Loucy (cell line): ENCODE data around the gene CAPN10.

ENCODE experiments used
- H2AFZ ChIP-seq: fragments of 200-600 bp; sonication (generic); 2 replicates; pipeline ENCODE4 v1.6.0; 2016; ENCODE audit warnings: antibody characterized with exemption, mild to moderate bottlenecking, low read length, moderate library complexity
- H3F3A ChIP-seq: fragments of 200-600 bp; 2 replicates; pipeline ENCODE4 v1.6.0; 2016; ENCODE audit warnings: antibody characterized with exemption, low read depth, mild to moderate bottlenecking
- H3K27me3 ChIP-seq: fragments of 200-600 bp; sonication (generic); 2 replicates; pipeline ENCODE4 v1.6.1; 2014; ENCODE audit warnings: low read length, mild to moderate bottlenecking; ENCODE audit not compliant: insufficient read depth, poor library complexity, severe bottlenecking
- H3K36me3 ChIP-seq: fragments of 200-600 bp; sonication (generic); 2 replicates; pipeline ENCODE4 v1.6.1; 2016; ENCODE audit warnings: low read length; ENCODE audit not compliant: insufficient read depth
- H3K4me1 ChIP-seq: fragments of 200-600 bp; sonication (generic); 2 replicates; pipeline ENCODE4 v1.5.1; 2014; ENCODE audit warnings: low read length, mild to moderate bottlenecking; ENCODE audit not compliant: insufficient read depth, poor library complexity, severe bottlenecking
- H3K4me2 ChIP-seq: fragments of 200-600 bp; sonication (generic); 2 replicates; pipeline ENCODE4 v1.6.0; 2014; ENCODE audit warnings: antibody characterized with exemption, low read length, low read depth, mild to moderate bottlenecking; ENCODE audit not compliant: poor library complexity, severe bottlenecking
- H3K4me3 ChIP-seq: fragments of 200-600 bp; sonication (generic); 2 replicates; pipeline ENCODE4 v1.5.1; 2014; ENCODE audit warnings: low read length, mild to moderate bottlenecking, mixed read lengths; ENCODE audit not compliant: poor library complexity, severe bottlenecking
- H3K79me2 ChIP-seq: fragments of 200-600 bp; sonication (generic); 2 replicates; pipeline ENCODE4 v1.6.1; 2014; ENCODE audit warnings: low read length; ENCODE audit not compliant: insufficient read depth
- H3K9ac ChIP-seq: fragments of 200-600 bp; sonication (generic); 2 replicates; pipeline ENCODE4 v1.6.0; 2014; ENCODE audit warnings: mild to moderate bottlenecking, low read depth, low read length, moderate library complexity; ENCODE audit not compliant: poor library complexity, severe bottlenecking
- H3K9me2 ChIP-seq: fragments of 200-600 bp; sonication (generic); replicated peaks from 2 replicates; pipeline ENCODE4 v1.6.1; 2016; ENCODE audit warnings: low read depth, low read length, mixed read lengths
- H3K9me3 ChIP-seq: fragments of 200-600 bp; sonication (generic); 2 replicates; pipeline ENCODE4 v1.6.1; 2014; ENCODE audit warnings: mild to moderate bottlenecking, antibody characterized with exemption, low read length, low read depth; ENCODE audit not compliant: insufficient read depth
- H4K20me1 ChIP-seq: fragments of 200-600 bp; sonication (generic); 2 replicates; pipeline ENCODE4 v1.6.0; 2014; ENCODE audit warnings: antibody characterized with exemption, low read length, mild to moderate bottlenecking; ENCODE audit not compliant: insufficient read depth, poor library complexity, severe bottlenecking
- CTCF ChIP-seq: fragments of 200-600 bp; sonication (generic); conservative IDR thresholded peaks from 2 replicates; pipeline ENCODE4 v1.5.1; 2014; ENCODE audit warnings: mild to moderate bottlenecking, antibody characterized with exemption, low read length
- EZH2phosphoT487 ChIP-seq: fragments of 200-600 bp; IDR thresholded peaks from 2 replicates; pipeline ENCODE4 v1.6.1; 2018; ENCODE audit warnings: antibody characterized with exemption, mild to moderate bottlenecking, moderate library complexity, borderline replicate concordance

Gene CAPN10

GRCh38 chr2:240575101-240575965 is 11.2 kb upstream of the CAPN10 start:
- Histone ChIP-seq H3K36me3 (no peaks in the 10 kb centered on the region), H3F3A (no peaks in the 10 kb centered on the region), H3K9ac (no peak overlapping the region), H3K4me3 (no peak overlapping the region), H3K4me2 (no peak overlapping the region), H2AFZ (no peak overlapping the region), H3K9me3 (no peaks in the 10 kb centered on the region), H3K27me3 (no peaks in the 10 kb centered on the region), H3K79me2 (peaks cover 27% of the 10 kb centered on the region), H3K4me1 (peaks cover 8% of the 10 kb centered on the region), H3K9me2 (no peaks in the 10 kb centered on the region), H4K20me1 (peaks cover 19% of the 10 kb centered on the region)
- no peak for TF ChIP-seq CTCF
- TF ChIP-seq EZH2phosphoT487, result no peak

- TF ChIP-seq CTCF (no peak), EZH2phosphoT487 (no peak)
- H3K9ac ChIP-seq, result no peak overlapping the region
- no peaks in the 10 kb centered on the region for H3K27me3 ChIP-seq
- no peak overlapping the region for H3K4me3 ChIP-seq
- no peak overlapping the region for H3K4me2 ChIP-seq
- H3K79me2 ChIP-seq, result peaks cover 20% of the 10 kb centered on the region; the same call in 1 of the 2 replicates
- H4K20me1 ChIP-seq, result peaks cover 12% of the 10 kb centered on the region
- H3K9me3 ChIP-seq, result no peaks in the 10 kb centered on the region
- no peaks in the 10 kb centered on the region for H3K9me2 ChIP-seq
- no peaks in the 10 kb centered on the region for H3F3A ChIP-seq
- no peaks in the 10 kb centered on the region for H3K36me3 ChIP-seq
- H3K4me1 ChIP-seq, result peaks cover under 1% of the 10 kb centered on the region
- no peak overlapping the region for H2AFZ ChIP-seq
These were observed 10.5 kb upstream of the CAPN10 start for GRCh38 chr2:240576036-240576435.

- H3K4me3 ChIP-seq, result no peak overlapping the region
- H3K4me2 ChIP-seq, result no peak overlapping the region
- H2AFZ ChIP-seq, result no peak overlapping the region
- no peaks in the 10 kb centered on the region for H3K4me1 ChIP-seq
- H3K9me3 ChIP-seq, result no peaks in the 10 kb centered on the region
- H3K79me2 ChIP-seq, result peaks cover 14% of the 10 kb centered on the region; the same call in 1 of the 2 replicates
- no peaks in the 10 kb centered on the region for H3K36me3 ChIP-seq
- H4K20me1 ChIP-seq, result peaks cover 6% of the 10 kb centered on the region
- no peak for TF ChIP-seq EZH2phosphoT487
- no peak for TF ChIP-seq CTCF
- no peak overlapping the region for H3K9ac ChIP-seq
- no peaks in the 10 kb centered on the region for H3K9me2 ChIP-seq
- H3F3A ChIP-seq, result no peaks in the 10 kb centered on the region
- no peaks in the 10 kb centered on the region for H3K27me3 ChIP-seq
These were observed 9.9 kb upstream of the CAPN10 start for GRCh38 chr2:240576436-240577205.
